Transverse colon (tissue), 4 donors: ENCODE measurements around the gene NOLC1. TPM values are rescaled to one million over a fixed set of nuclear protein-coding genes. Genes with fewer than 3 reads are reported as not detected.

ENCODE experiments used
- DNase-seq: peaks from one replicate; pipeline ENCODE4 v3.0.0-alpha.2; 2019
- H3K27ac ChIP-seq, 4 donors: fragments of 200-600 bp; sonication (generic); 2 replicates each; pipeline ENCODE4 v1.5.1; 2016 to 2018; ENCODE audit warnings: inconsistent platforms in 4 of 4
- H3K27me3 ChIP-seq: fragments of 200-600 bp; sonication (generic); 2 replicates; pipeline ENCODE4 v1.5.1; 2017; ENCODE audit warnings: inconsistent platforms
- H3K36me3 ChIP-seq, 4 donors: fragments of 200-600 bp; sonication (generic); 2 replicates each; pipeline ENCODE4 v1.5.1; 2017 to 2019; ENCODE audit warnings: inconsistent platforms in 4 of 4
- H3K4me1 ChIP-seq, 4 donors: fragments of 200-600 bp; sonication (generic); 2 replicates each; pipeline ENCODE4 v1.5.1; 2017 to 2020; ENCODE audit warnings: inconsistent platforms in 4 of 4
- H3K4me3 ChIP-seq, 4 donors: fragments of 200-600 bp; sonication (generic); 1 replicate in 1 of 4; 2 replicates in 3 of 4; pipeline versions ENCODE4 v1.5.1 to v1.6.1; 2017 to 2019; ENCODE audit warnings: inconsistent platforms in 4 of 4
- H3K9me3 ChIP-seq, 2 donors: fragments of 200-600 bp; sonication (generic); 2 replicates each; pipeline ENCODE4 v1.5.1; 2017 to 2019; ENCODE audit warnings: inconsistent platforms in 2 of 2
- CTCF ChIP-seq, 5 experiments: fragments of 200-600 bp in 3 of 5; fragments of 450-650 bp in 2 of 5; sonication (generic) in 3 of 5; IDR thresholded peaks; 1 replicate in 2 of 5; 2 replicates in 3 of 5; pipeline ENCODE4 v1.5.1; 2016 to 2017; ENCODE audit warnings: antibody characterized with exemption in 5 of 5, inconsistent platforms in 3 of 5, mild to moderate bottlenecking in 2 of 5, moderate library complexity in 1 of 5
- EP300 ChIP-seq: sonication (generic); formaldehyde crosslinking; IDR thresholded peaks from one replicate; pipeline ENCODE4 v1.6.1; 2017; ENCODE audit warnings: antibody characterized with exemption, low read depth
- POLR2A ChIP-seq: fragments of 450-650 bp; IDR thresholded peaks from one replicate; pipeline ENCODE4 v1.6.1; 2016; ENCODE audit warnings: antibody characterized with exemption, mild to moderate bottlenecking, moderate library complexity
- POLR2AphosphoS5 ChIP-seq, 3 donors: sonication (generic); formaldehyde crosslinking; IDR thresholded peaks; one replicate each; pipeline ENCODE4 v1.6.1; 2016; ENCODE audit warnings: antibody characterized with exemption in 3 of 3
- WGBS, 2 donors: methylation state at CpG; one replicate each; pipeline ENCODE4 v1.1.5; 2018; ENCODE audit warnings: low coverage in 1 of 2; 5-methylcytosine and 5-hydroxymethylcytosine counted together
- in situ Hi-C, 4 donors: fragments of 200-750 bp; cut with MboI; loops; one replicate each; pipeline versions ENCODE4 v1.15.0 to v1.15.1; 2017; ENCODE audit warnings: low sequenced_read_pairs in 3 of 4, low pct_ligation_motif_present in 1 of 4, low pct_unique_long_range_greater_than_20kb in 1 of 4
- intact Hi-C: fragments of 100-400 bp; cut with DNase I; formaldehyde crosslinking; loops from one replicate; pipeline ENCODE4 v1.15.1; 2023; ENCODE audit warnings: low total_unique reads
- total RNA-seq, 4 donors: library from RNA; depleted of rRNA; stranded (reverse); fragments of >200 nt; gene quantifications; one replicate each; pipeline ENCODE4 v1.1.0, GENCODE V29; 2016

The NOLC1 gene
- total RNA-seq, 4 donors from 2014 or later = 19.1 to 119 (median 35.6) TPM

DNA sequence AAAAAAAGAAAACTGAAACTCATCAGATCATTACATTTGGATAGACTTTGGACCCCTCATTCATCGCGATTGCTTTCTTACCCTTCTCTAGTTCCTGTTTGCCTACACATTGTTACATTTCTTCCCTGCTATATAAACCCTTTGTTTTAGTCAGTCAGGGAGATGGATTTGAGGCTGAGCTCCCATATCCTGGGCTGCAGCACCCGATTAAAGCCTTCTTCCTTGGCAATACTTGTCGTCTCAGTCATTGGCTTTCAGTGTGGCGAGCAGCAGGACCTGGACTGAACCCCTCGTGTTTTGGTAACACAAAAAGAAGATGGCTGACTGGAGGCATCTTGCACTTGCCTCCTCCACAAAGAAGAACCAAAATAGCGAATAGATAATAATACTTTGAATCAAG lies 39.8 kb downstream of the NOLC1 start:
- Histone ChIP-seq H3K4me3 (no peak overlapping the region), H3K36me3 (no peaks in the 10 kb centered on the region), H3K9me3 (peaks cover 0 to 8% of the 10 kb centered on the region in 2 donors), H3K4me1 (peaks cover 6 to 15% (median 11%) of the 10 kb centered on the region in 4 donors), H3K27me3 (no peaks in the 10 kb centered on the region), H3K27ac (no peak overlapping the region)
- TF ChIP-seq EP300 = no peak
- no peak for TF ChIP-seq POLR2AphosphoS5 (IDR thresholded peaks at IDR 0.05)
- TF ChIP-seq CTCF (IDR thresholded peaks at IDR 0.05) = no peak
- no peak for TF ChIP-seq POLR2A
- 60 to 73% methylated on average over 6 to 7 of the region's 7 CpGs for WGBS, 2 donors
- in situ Hi-C loops = no loop called here
- no peak for DNase-seq
- intact Hi-C loops = no loop called here

- no peak overlapping the region for H3K27ac ChIP-seq
- peaks cover 0 to 8% of the 10 kb centered on the region in 2 donors for H3K9me3 ChIP-seq
- H3K36me3 ChIP-seq = no peaks in the 10 kb centered on the region
- H3K27me3 ChIP-seq = no peaks in the 10 kb centered on the region
- no peak overlapping the region for H3K4me3 ChIP-seq
- no peak for DNase-seq
- in situ Hi-C loops (no loop called here), intact Hi-C loops (no loop called here)
- TF ChIP-seq CTCF (IDR thresholded peaks at IDR 0.05) (no peak), POLR2AphosphoS5 (IDR thresholded peaks at IDR 0.05) (no peak)
- WGBS, 2 donors = 83% methylated on average over 6 of the region's 6 CpGs; no CpG with 5 or more reads in 1 of the 2 donors
- no peaks in the 10 kb centered on the region for H3K4me1 ChIP-seq
These were observed 43.2 kb downstream of the NOLC1 start for GRCh38 chr10:102195296-102195870.

DNA sequence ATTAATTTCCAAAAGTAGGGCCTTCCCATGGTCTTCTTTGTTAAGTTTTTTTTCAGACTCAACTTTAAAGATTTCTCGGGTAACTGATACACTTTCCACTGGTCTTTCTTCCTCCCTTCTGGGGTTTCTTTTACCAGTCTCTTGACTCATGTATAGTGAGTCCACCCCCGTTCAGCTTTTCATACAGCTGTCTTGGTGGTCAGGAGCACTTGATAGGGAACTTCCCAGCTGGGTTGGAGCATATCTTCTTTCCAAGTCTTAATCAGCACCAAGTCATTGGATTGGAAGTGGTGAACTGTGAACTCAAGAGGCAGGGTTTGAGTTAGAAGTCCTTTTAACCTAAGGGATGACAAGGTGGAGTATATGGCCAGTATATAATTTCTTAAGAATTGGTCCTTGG lies 44.7 kb downstream of the NOLC1 start:
- no peak for DNase-seq
- Histone ChIP-seq H3K27ac (no peak overlapping the region), H3K9me3 (peaks cover 0 to 3% of the 10 kb centered on the region in 2 donors), H3K4me3 (no peak overlapping the region), H3K27me3 (no peaks in the 10 kb centered on the region), H3K4me1 (no peaks in the 10 kb centered on the region), H3K36me3 (no peaks in the 10 kb centered on the region)
- intact Hi-C loops = no loop called here
- no peak for TF ChIP-seq CTCF (IDR thresholded peaks at IDR 0.05)
- TF ChIP-seq POLR2AphosphoS5 (IDR thresholded peaks at IDR 0.05) = no peak
- TF ChIP-seq POLR2A = no peak
- TF ChIP-seq EP300 = no peak
- in situ Hi-C loops = no loop called here
- WGBS, 2 donors = 72% methylated on average over 2 of the region's 2 CpGs; no CpG with 5 or more reads in 1 of the 2 donors

DNA sequence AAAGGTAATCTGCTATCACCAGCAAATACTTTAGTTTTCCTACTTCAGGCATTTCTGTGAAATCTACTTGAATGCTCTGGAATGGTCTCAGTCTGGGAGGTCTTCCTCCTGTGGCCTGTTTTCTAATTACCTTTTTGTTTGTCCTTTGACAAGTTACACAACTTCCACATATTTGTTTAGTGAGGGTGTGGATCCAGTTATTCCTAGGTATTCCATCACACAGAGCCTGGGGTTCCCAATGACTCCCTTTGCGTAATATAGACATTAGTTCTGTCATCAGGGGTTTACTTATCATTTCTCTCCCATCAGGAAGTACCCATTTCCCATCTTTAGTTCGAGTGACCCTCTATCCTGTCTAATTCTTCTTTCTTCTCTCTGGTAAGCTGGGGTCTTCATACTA lies 45.8 kb downstream of the NOLC1 start:
- no peak for DNase-seq
- no peak for TF ChIP-seq POLR2AphosphoS5 (IDR thresholded peaks at IDR 0.05)
- no peak for TF ChIP-seq CTCF (IDR thresholded peaks at IDR 0.05)
- no peak for TF ChIP-seq POLR2A
- no peak for TF ChIP-seq EP300
- intact Hi-C loops (no loop called here), in situ Hi-C loops (no loop called here)
- Histone ChIP-seq H3K36me3 (no peaks in the 10 kb centered on the region), H3K4me3 (no peak overlapping the region), H3K4me1 (no peaks in the 10 kb centered on the region), H3K27ac (no peak overlapping the region), H3K9me3 (no peaks in the 10 kb centered on the region), H3K27me3 (no peaks in the 10 kb centered on the region)
- WGBS, 2 donors = 17 to 45% methylated on average over 1 to 2 of the region's 2 CpGs
